KMS-11 (cell line): ENCODE data around the gene KCNJ16.

ENCODE experiments used
- H2AFZ ChIP-seq: fragments of 200-600 bp; sonication (generic); 2 replicates; pipeline ENCODE4 v1.6.1; 2016; ENCODE audit warnings: antibody characterized with exemption, mixed run types, low read depth
- H3K27ac ChIP-seq: fragments of 200-600 bp; sonication (generic); 2 replicates; pipeline ENCODE4 v1.6.1; 2016; ENCODE audit warnings: mild to moderate bottlenecking, mixed run types
- H3K27me3 ChIP-seq: fragments of 200-600 bp; sonication (generic); 2 replicates; pipeline ENCODE4 v1.6.1; 2017; ENCODE audit warnings: mild to moderate bottlenecking, low read depth, mixed run types, moderate library complexity; ENCODE audit not compliant: insufficient read depth
- H3K36me3 ChIP-seq: fragments of 200-600 bp; sonication (generic); 2 replicates; pipeline ENCODE4 v1.6.1; 2017; ENCODE audit warnings: mild to moderate bottlenecking, mixed run types; ENCODE audit not compliant: insufficient read depth
- H3K4me1 ChIP-seq: fragments of 200-600 bp; sonication (generic); 2 replicates; pipeline ENCODE4 v1.6.1; 2016; ENCODE audit warnings: mild to moderate bottlenecking, low read depth, mixed run types; ENCODE audit not compliant: poor library complexity, severe bottlenecking
- H3K4me2 ChIP-seq: fragments of 200-600 bp; sonication (generic); 2 replicates; pipeline ENCODE4 v1.7.0; 2016; ENCODE audit warnings: mild to moderate bottlenecking, mixed run types
- H3K4me3 ChIP-seq: fragments of 200-600 bp; sonication (generic); IDR thresholded peaks from 2 replicates; pipeline ENCODE4 v1.6.1; 2017; ENCODE audit warnings: low read depth, low read length, mixed read lengths; ENCODE audit not compliant: insufficient read depth
- H3K79me2 ChIP-seq: fragments of 200-600 bp; sonication (generic); 2 replicates; pipeline ENCODE4 v1.6.1; 2016; ENCODE audit warnings: low read depth, mixed run types; ENCODE audit not compliant: insufficient read depth
- H3K9ac ChIP-seq: fragments of 200-600 bp; sonication (generic); 2 replicates; pipeline ENCODE4 v1.6.1; 2016; ENCODE audit warnings: mild to moderate bottlenecking, mixed run types
- H4K20me1 ChIP-seq: fragments of 200-600 bp; sonication (generic); 2 replicates; pipeline ENCODE4 v1.6.1; 2016; ENCODE audit warnings: mild to moderate bottlenecking, mixed run types; ENCODE audit not compliant: insufficient read depth
- CTCF ChIP-seq: fragments of 200-600 bp; sonication (generic); conservative IDR thresholded peaks from 2 replicates; pipeline ENCODE4 v1.6.1; 2017; ENCODE audit warnings: low read depth, mild to moderate bottlenecking, antibody characterized with exemption, low read length, moderate library complexity, mixed read lengths

KCNJ16 gene

GRCh38 chr17:70049801-70050591, 25.0 kb upstream of the KCNJ16 start:
- Histone ChIP-seq H3K4me1 (no peaks in the 10 kb centered on the region), H3K9ac (no peak overlapping the region)

GRCh38 chr17:70050931-70051330, 24.1 kb upstream of the KCNJ16 start:
- Histone ChIP-seq H3K4me2 (no peak overlapping the region), H3K4me1 (no peaks in the 10 kb centered on the region), H3K9ac (no peak overlapping the region), H3K27me3 (no peaks in the 10 kb centered on the region), H2AFZ (no peak overlapping the region), H4K20me1 (no peaks in the 10 kb centered on the region), H3K79me2 (no peaks in the 10 kb centered on the region), H3K27ac (no peak overlapping the region), H3K36me3 (no peaks in the 10 kb centered on the region), H3K4me3 (no peak overlapping the region)
- TF ChIP-seq CTCF, result no peak

More at GRCh38 chr17:70049801-70050591, 25.0 kb upstream of the KCNJ16 start:
- TF ChIP-seq CTCF, result no peak
- Histone ChIP-seq H3K36me3 (no peaks in the 10 kb centered on the region), H3K4me3 (no peak overlapping the region), H3K27me3 (no peaks in the 10 kb centered on the region), H3K4me2 (no peak overlapping the region), H3K27ac (no peak overlapping the region), H4K20me1 (no peaks in the 10 kb centered on the region), H2AFZ (no peak overlapping the region), H3K79me2 (no peaks in the 10 kb centered on the region)

GRCh38 chr17:70053241-70054234, 21.5 kb upstream of the KCNJ16 start:
- no peaks in the 10 kb centered on the region for H3K79me2 ChIP-seq
- no peak for TF ChIP-seq CTCF
- H3K4me2 ChIP-seq, result no peak overlapping the region
- no peak overlapping the region for H3K4me3 ChIP-seq
- no peaks in the 10 kb centered on the region for H3K36me3 ChIP-seq
- no peak overlapping the region for H2AFZ ChIP-seq
- H3K4me1 ChIP-seq, result no peaks in the 10 kb centered on the region
- no peaks in the 10 kb centered on the region for H3K27me3 ChIP-seq
- no peaks in the 10 kb centered on the region for H4K20me1 ChIP-seq
- no peak overlapping the region for H3K9ac ChIP-seq
- H3K27ac ChIP-seq, result no peak overlapping the region

- Histone ChIP-seq H3K79me2 (no peaks in the 10 kb centered on the region), H3K27ac (no peak overlapping the region), H3K4me1 (no peaks in the 10 kb centered on the region), H3K9ac (no peak overlapping the region), H2AFZ (no peak overlapping the region), H3K27me3 (no peaks in the 10 kb centered on the region), H3K4me2 (no peak overlapping the region), H4K20me1 (no peaks in the 10 kb centered on the region), H3K36me3 (no peaks in the 10 kb centered on the region), H3K4me3 (no peak overlapping the region)
- no peak for TF ChIP-seq CTCF
These were observed 20.0 kb upstream of the KCNJ16 start for GRCh38 chr17:70055000-70055399.
